Endothelial cell of umbilical vein (primary cell): ENCODE data around the gene KRTAP19-4. TPM values are rescaled to one million over a fixed set of nuclear protein-coding genes. Genes with fewer than 3 reads are reported as not detected.

ENCODE experiments used
- BruUV-seq: library from RNA; stranded (reverse); fragments of 400-500 nt; replicated peaks from 2 replicates; lab custom pipeline; 2021; lab: Mats Ljungman, UMichigan
- CTCF ChIA-PET: fragments of 300-600, 350-600 bp; sonication (Branson Sonifier 250); formaldehyde crosslinking; loops from one replicate; lab custom pipeline; 2021; ENCODE audit warnings: antibody characterized with exemption, inconsistent platforms; lab: Charles Lee
- POLR2A ChIA-PET: fragments of 300-600, 350-600 bp; sonication (Branson Sonifier 250); formaldehyde crosslinking; loops from one replicate; lab custom pipeline; 2021; ENCODE audit warnings: antibody characterized with exemption, inconsistent platforms; lab: Charles Lee
- DNase-seq: peaks from one replicate; pipeline ENCODE4 v3.0.0-alpha.2; 2011; ENCODE audit warnings: low read depth, low spot score
- FAIRE-seq: peaks from 2 replicates; lab custom pipeline; 2011; peaks lifted over from hg19 to GRCh38; lab: Jason Lieb, UNC
- H2AFZ ChIP-seq: 2 replicates; pipeline ENCODE4 v1.6.0; 2012; ENCODE audit warnings: low read depth, low read length, control low read depth, inconsistent platforms
- H3K27ac ChIP-seq: 2 replicates; pipeline ENCODE4 v1.5.1; 2011; ENCODE audit warnings: low read depth, mild to moderate bottlenecking, control low read depth, low read length, moderate library complexity; ENCODE audit not compliant: insufficient read depth
- H3K27me3 ChIP-seq, 2 experiments: 2 replicates each; pipeline versions ENCODE4 v1.6.0 to v1.6.1; 2011; ENCODE audit warnings: low read length in 2 of 2, mixed read lengths in 1 of 2; ENCODE audit not compliant: control insufficient read depth in 2 of 2, insufficient read depth in 2 of 2
- H3K36me3 ChIP-seq, 2 experiments: 2 replicates in 1 of 2; 3 replicates in 1 of 2; pipeline ENCODE4 v1.5.1; 2011; ENCODE audit warnings: low read length in 2 of 2, mild to moderate bottlenecking in 1 of 2, moderate library complexity in 1 of 2; ENCODE audit not compliant: control insufficient read depth in 2 of 2, insufficient read depth in 2 of 2; ENCODE audit errors: extremely low read depth in 1 of 2
- H3K4me1 ChIP-seq: 3 replicates; pipeline ENCODE4 v1.5.1; 2011; ENCODE audit warnings: mild to moderate bottlenecking, low read length; ENCODE audit not compliant: control insufficient read depth, insufficient read depth; ENCODE audit errors: extremely low read depth
- H3K4me2 ChIP-seq: 2 replicates; pipeline ENCODE4 v1.6.1; 2011; ENCODE audit warnings: low read length, control low read depth, mixed read lengths; ENCODE audit not compliant: insufficient read depth
- H3K4me3 ChIP-seq, 3 experiments: fragments of 200-600 bp in 1 of 3; sonication (generic), shearing (Covaris generic) in 1 of 3; replicated peaks in 1 of 3; 2 replicates each; pipeline ENCODE4 v1.5.1; 2011 to 2016; ENCODE audit warnings: control low read depth in 3 of 3, low read length in 3 of 3, mild to moderate bottlenecking in 2 of 3, inconsistent platforms in 1 of 3, low read depth in 1 of 3, moderate library complexity in 1 of 3; ENCODE audit not compliant: insufficient read depth in 1 of 3
- H3K79me2 ChIP-seq: 2 replicates; pipeline ENCODE4 v1.6.0; 2012; ENCODE audit warnings: low read length, inconsistent platforms; ENCODE audit not compliant: control insufficient read depth, insufficient read depth
- H3K9ac ChIP-seq: replicated peaks from 2 replicates; pipeline ENCODE3; 2011; ENCODE audit warnings: low read length, control low read depth; ENCODE audit not compliant: insufficient read depth; ENCODE audit errors: extremely low read depth
- H3K9me1 ChIP-seq: replicated peaks from 3 replicates; pipeline ENCODE4 v1.6.0; 2011; ENCODE audit warnings: mild to moderate bottlenecking, low read length; ENCODE audit not compliant: control insufficient read depth, insufficient read depth; ENCODE audit errors: extremely low read depth
- H3K9me3 ChIP-seq: replicated peaks from 2 replicates; pipeline ENCODE4 v1.5.1; 2012; ENCODE audit warnings: low read length, inconsistent platforms; ENCODE audit not compliant: control insufficient read depth, insufficient read depth
- H4K20me1 ChIP-seq: replicated peaks from 2 replicates; pipeline ENCODE3; 2011; ENCODE audit warnings: mild to moderate bottlenecking, low read length; ENCODE audit not compliant: control insufficient read depth, insufficient read depth; ENCODE audit errors: extremely low read depth
- CTCF ChIP-seq, 2 donors: IDR thresholded peaks; 1 replicate in 1 of 2; 2 replicates in 1 of 2; pipeline ENCODE4 v1.5.1; 2011; ENCODE audit warnings: low read length in 2 of 2, mild to moderate bottlenecking in 2 of 2, moderate library complexity in 2 of 2, control low read depth in 1 of 2, inconsistent platforms in 1 of 2, low read depth in 1 of 2; ENCODE audit not compliant: insufficient read depth in 1 of 2; ENCODE audit errors: extremely low read depth in 1 of 2
- EZH2 ChIP-seq: IDR thresholded peaks from 2 replicates; pipeline ENCODE4 v1.6.1; 2012; ENCODE audit warnings: borderline replicate concordance, low read depth, mild to moderate bottlenecking, moderate library complexity, low read length, inconsistent platforms; ENCODE audit not compliant: severe bottlenecking
- FOS ChIP-seq: IDR thresholded peaks from 2 replicates; pipeline ENCODE4 v1.6.1; 2011; ENCODE audit warnings: mild to moderate bottlenecking, low read length, moderate library complexity, borderline replicate concordance; ENCODE audit not compliant: insufficient read depth
- GATA2 ChIP-seq: IDR thresholded peaks from 2 replicates; pipeline ENCODE4 v1.7.0; 2011; ENCODE audit warnings: low read depth, mild to moderate bottlenecking, moderate library complexity, mixed read lengths, low read length; ENCODE audit not compliant: insufficient read length, insufficient read depth
- JUN ChIP-seq: IDR thresholded peaks from 2 replicates; pipeline ENCODE4 v1.6.1; 2011; ENCODE audit warnings: borderline replicate concordance, low read depth; ENCODE audit not compliant: insufficient read length, insufficient read depth
- MAX ChIP-seq: IDR thresholded peaks from 2 replicates; pipeline ENCODE4 v1.6.1; 2011; ENCODE audit not compliant: insufficient read depth, insufficient read length
- MYC ChIP-seq: IDR thresholded peaks from one replicate; pipeline ENCODE4 v1.6.1; 2011; ENCODE audit warnings: mild to moderate bottlenecking, low read depth, low read length
- POLR2A ChIP-seq: IDR thresholded peaks from 2 replicates; pipeline ENCODE4 v1.6.1; 2012; ENCODE audit warnings: low read depth, mild to moderate bottlenecking, control low read depth, low read length
- POLR2AphosphoS5 ChIP-seq: IDR thresholded peaks from 2 replicates; pipeline ENCODE4 v1.6.1; 2012; ENCODE audit warnings: low read depth, mild to moderate bottlenecking, control low read depth, low read length, moderate library complexity; ENCODE audit not compliant: insufficient read depth
- dilution Hi-C: fragments of 300-500 bp; cut with MboI; formaldehyde crosslinking; loops from one replicate; pipeline ENCODE4 v1.15.0; 2019; ENCODE audit warnings: low sequenced_read_pairs; ENCODE audit not compliant: extremely low pct_ligation_motif_present
- intact Hi-C: fragments of 100-400 bp; cut with micrococcal nuclease; formaldehyde crosslinking; loops from one replicate; pipeline ENCODE4 v1.10.0; 2022
- polyA plus RNA-seq, 4 experiments: library from polyadenylated mRNA; depleted of rRNA in 3 of 4; stranded (reverse) in 3 of 4; unstranded in 1 of 4; fragments of >200 nt; gene quantifications; 2 replicates each; pipeline versions ENCODE4 v1.2.1 to v1.2.3, GENCODE V29; 2011 to 2012; ENCODE audit warnings: missing spikeins in 1 of 4
- total RNA-seq: library from RNA; stranded (reverse); gene quantifications from 2 replicates; pipeline ENCODE4 v1.2.3, GENCODE V29; 2021

Gene KRTAP19-4
- total and polyA plus RNA-seq, 2 donors (not counting 3 experiments of a cell fraction or from before 2014, with no cell fraction given), result not detected

GRCh38 chr21:30487336-30487735 is 9.6 kb downstream of the KRTAP19-4 start, which contains the start of gene KRTAP19-2:
KRTAP19-2 (minus strand) TSS chr21:30487436; CDS start chr21:30487348, 88 bp downstream.
- Histone ChIP-seq H3K27me3 (no peaks in the 10 kb centered on the region), H3K79me2 (no peaks in the 10 kb centered on the region), H2AFZ (no peak within 1 kb of the TSS), H3K4me3 (no peak within 1 kb of the TSS), H3K9me3 (peaks cover 4% of the 10 kb centered on the region), H3K4me2 (no peak within 1 kb of the TSS), H3K4me1 (no peaks in the 10 kb centered on the region), H3K36me3 (no peaks in the 10 kb centered on the region), H3K27ac (no peak within 1 kb of the TSS), H3K9ac (no peak within 1 kb of the TSS), H4K20me1 (no peaks in the 10 kb centered on the region), H3K9me1 (no peaks in the 10 kb centered on the region)
- BruUV-seq, result no TSS peak
- ChIA-PET CTCF (no interaction called here), POLR2A (interaction anchor here (0.6 kb wide), 1 partner anchor 268 kb away, joined by 3 read pairs; no protein-coding TSS in a partner anchor)
- FAIRE-seq (no peak), DNase-seq (no peak)
- TF ChIP-seq POLR2A (no peak), GATA2 (no peak), POLR2AphosphoS5 (no peak), FOS (no peak), MYC (no peak), CTCF (IDR thresholded peaks at IDR 0.05; ENCODE audit: extremely low read depth in 1 of 2, insufficient read depth in 1 of 2, low read depth in 1 of 2, low read length in 2 of 2) (no peak), MAX (no peak), JUN (no peak), EZH2 (no peak)
- intact Hi-C loops (no loop called here), dilution Hi-C loops (no loop called here)
